GM18526 (cell line): ENCODE results near the gene ACAD11.

ENCODE experiments used
- POLR2A ChIP-seq: IDR thresholded peaks from 3 replicates; pipeline ENCODE4 v1.6.1; 2011; ENCODE audit not compliant: insufficient read length; ENCODE audit errors: extremely low read depth

The ACAD11 gene

GRCh38 chr3:132624790-132625189 is 34.8 kb downstream of the ACAD11 start:
- TF ChIP-seq POLR2A, result no peak

GRCh38 chr3:132623646-132624045 is 36.0 kb downstream of the ACAD11 start:
- TF ChIP-seq POLR2A, result no peak

- no peak for TF ChIP-seq POLR2A
Measured at GRCh38 chr3:132622761-132623160, 36.8 kb downstream of the ACAD11 start.

GRCh38 chr3:132622148-132622547 is 37.5 kb downstream of the ACAD11 start:
- no peak for TF ChIP-seq POLR2A

GRCh38 chr3:132616780-132617179 is 42.8 kb downstream of the ACAD11 start:
- no peak for TF ChIP-seq POLR2A

GRCh38 chr3:132615881-132616280 is 43.7 kb downstream of the ACAD11 start:
- no peak for TF ChIP-seq POLR2A

GRCh38 chr3:132606085-132606484 is 53.5 kb downstream of the ACAD11 start:
- TF ChIP-seq POLR2A, result no peak

- TF ChIP-seq POLR2A, result no peak
Measured at GRCh38 chr3:132605374-132605792, 54.2 kb downstream of the ACAD11 start.

GRCh38 chr3:132598181-132598580 is 61.4 kb downstream of the ACAD11 start:
- TF ChIP-seq POLR2A, result no peak

GRCh38 chr3:132597660-132598059 is 61.9 kb downstream of the ACAD11 start:
- TF ChIP-seq POLR2A, result no peak

- no peak for TF ChIP-seq POLR2A
Measured at GRCh38 chr3:132596816-132597433, 62.7 kb downstream of the ACAD11 start, which contains the start of gene ACKR4. ACKR4 (plus strand) TSS chr3:132597270; CDS start chr3:132600398, 3,128 bp downstream.

GRCh38 chr3:132596326-132596725 is 63.3 kb downstream of the ACAD11 start:
- no peak for TF ChIP-seq POLR2A

- TF ChIP-seq POLR2A, result no peak
Measured at GRCh38 chr3:132595014-132595413, 64.6 kb downstream of the ACAD11 start.

GRCh38 chr3:132594498-132594897 is 65.1 kb downstream of the ACAD11 start:
- no peak for TF ChIP-seq POLR2A

GRCh38 chr3:132593947-132594323 is 65.7 kb downstream of the ACAD11 start:
- no peak for TF ChIP-seq POLR2A

GRCh38 chr3:132593241-132593946 is 66.2 kb downstream of the ACAD11 start:
- TF ChIP-seq POLR2A, result no peak

GRCh38 chr3:132592216-132592615 is 67.4 kb downstream of the ACAD11 start:
- TF ChIP-seq POLR2A, result no peak
